NOMO-1 treated with DMSO at 0.1 percent for 48 hours (cell line): ENCODE results near the gene TBK1.

ENCODE experiments used
- DNase-seq: peaks from one replicate; lab custom pipeline; 2025; ENCODE audit not compliant: unreplicated experiment; lab: John Stamatoyannopoulos, UW

The TBK1 gene

GRCh38 chr12:64451687-64452558 lies at the start of gene TBK1:
TSS of gene TBK1 (plus strand) at chr12:64452120. CDS start at chr12:64455871, 3,751 bp downstream.
- DNase-seq = peak; percentile 64

- no peak for DNase-seq
These were observed 49.7 kb upstream of the TBK1 start for GRCh38 chr12:64402181-64402580.

DNA sequence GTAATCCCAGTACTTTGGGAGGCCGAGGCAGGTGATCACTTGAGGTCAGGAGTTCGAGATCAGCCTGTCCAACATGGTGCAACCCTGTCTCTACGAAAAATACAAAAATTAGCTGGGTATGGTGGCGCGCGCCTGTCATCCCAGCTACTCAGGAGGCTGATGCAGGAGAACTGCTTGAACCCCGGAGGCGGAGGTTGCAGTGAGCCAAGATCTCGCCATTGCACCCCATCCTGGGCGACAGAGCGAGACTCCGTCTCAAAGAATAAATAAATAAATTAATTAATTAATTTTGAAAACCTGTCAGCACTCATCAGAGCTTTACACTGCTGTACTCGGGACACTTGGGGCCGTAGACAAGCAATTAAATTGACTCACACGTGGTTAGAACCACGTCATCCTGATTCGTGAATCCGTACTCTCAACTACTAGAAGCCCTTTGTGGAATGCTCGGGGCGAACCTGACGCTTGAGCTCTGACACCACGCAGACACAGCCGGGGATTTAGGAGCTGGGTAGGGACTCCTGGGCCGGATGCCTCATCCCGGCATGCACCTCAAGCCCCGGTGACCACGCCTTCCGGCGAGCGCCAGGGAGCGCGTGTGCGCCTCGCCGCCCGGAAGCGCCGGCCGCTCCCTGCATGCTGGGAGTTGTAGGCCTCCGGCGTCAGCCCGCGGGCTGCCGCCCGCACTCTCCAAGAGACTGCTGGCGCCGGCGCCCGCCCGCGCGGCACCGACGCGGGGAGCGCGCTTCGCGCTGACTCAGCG lies 48.0 kb upstream of the TBK1 start, which contains the start of gene XPOT:
Gene XPOT (plus strand): TSS at position 686 of the 763 bp plus-strand sequence. CDS start 5,644 bp downstream, outside the sequence.
- peak; percentile 91 for DNase-seq

DNA sequence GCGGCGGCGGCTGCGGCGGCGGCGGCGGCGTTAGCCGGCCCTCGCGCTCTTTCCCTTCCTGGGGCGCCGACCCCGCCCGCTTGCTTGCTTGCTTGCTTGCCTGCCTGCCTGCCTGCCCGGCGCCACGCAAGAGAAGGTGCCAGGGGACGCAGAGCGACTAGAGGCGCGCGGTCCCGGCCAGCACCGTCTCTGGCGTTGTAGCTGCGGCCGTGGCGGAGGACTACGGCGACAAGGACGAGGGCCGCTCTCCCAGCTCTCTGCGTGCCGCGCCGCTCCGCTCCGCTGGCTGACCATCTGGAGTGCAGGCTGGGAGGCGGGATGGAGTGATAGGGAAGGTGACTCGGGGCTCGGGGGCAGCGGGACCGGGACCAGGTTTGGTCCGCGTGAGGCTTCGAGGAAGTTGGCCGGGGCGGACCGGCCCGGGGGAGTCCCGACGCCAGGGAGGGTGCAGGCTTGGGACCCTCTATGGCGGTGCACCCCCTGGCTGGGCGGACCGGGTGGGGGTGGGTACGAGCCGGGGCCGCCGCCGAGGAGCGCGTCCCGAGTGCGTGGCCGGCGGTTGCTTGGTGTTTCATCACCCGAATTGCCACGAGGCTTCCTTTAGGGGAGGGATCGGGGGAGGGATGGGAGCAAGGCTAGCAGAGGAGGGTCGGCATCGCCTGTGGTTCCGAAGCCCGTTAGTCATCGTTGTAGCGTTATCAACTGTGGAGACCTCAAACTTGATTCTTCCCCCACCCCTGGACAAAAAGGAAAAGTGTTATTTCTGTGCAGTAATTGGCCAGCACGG lies 47.3 kb upstream of the TBK1 start:
- DNase-seq = peak; percentile 28

DNA sequence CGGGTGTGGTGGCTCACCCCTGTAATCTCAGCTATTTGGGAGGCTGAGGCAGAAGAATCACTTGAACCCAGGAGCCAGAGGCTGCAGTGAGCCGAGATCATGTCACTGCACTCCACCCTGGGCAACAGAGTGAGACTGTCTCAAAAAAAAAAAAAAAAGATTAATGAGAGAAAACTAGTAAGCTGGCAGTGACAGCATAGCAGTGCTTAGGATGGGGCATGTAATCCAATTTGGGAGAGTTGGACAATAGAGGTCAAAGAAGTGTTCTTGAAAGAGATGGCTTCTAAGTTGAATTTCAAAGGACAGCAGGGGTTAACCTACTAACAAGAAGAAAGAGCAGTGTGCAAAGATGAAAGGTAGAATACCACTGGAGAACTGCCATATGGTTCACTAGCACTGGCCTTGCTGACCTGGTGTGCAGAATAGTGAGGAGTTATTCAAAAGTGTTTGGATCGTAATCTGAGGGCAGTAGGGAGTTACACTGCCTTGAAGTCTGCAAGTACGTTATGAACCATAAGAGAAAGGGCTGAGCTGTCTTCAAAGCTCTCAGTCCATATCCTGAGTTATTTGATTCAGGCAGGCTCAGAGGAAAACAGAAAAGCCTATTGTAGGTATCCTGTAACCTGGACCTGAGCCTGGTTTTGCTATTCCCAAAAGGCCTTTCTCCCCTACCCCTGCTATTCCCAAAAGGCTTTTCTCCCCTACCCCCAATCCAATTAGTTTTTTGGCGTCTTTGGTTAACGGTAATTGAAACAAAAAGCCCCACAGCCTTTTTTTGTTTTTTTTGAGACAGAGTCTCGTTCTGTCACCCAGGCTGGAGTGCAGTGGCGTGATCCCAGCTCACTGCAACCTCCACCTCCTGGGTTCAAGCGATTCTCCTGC lies 44.3 kb upstream of the TBK1 start:
- no peak for DNase-seq

DNA sequence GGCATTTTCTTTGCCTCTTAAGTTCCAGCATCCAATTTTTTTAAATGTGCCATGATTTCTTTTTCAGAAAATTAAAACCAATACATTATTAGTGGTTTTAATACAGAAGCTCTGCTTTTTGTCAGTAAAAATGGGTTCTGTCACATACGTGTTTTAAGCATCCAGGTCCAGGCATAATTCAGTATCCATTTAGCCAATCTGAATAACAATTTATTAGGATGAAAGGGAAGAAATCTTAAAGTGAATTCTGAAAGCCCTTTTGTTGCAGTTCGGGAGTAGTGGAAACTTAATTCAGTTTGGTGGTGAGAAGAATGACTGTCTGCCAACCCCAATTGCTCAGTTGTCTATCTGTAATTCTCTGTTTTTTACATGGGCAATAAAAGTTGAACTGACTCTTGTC lies 40.5 kb upstream of the TBK1 start:
- DNase-seq = no peak

DNA sequence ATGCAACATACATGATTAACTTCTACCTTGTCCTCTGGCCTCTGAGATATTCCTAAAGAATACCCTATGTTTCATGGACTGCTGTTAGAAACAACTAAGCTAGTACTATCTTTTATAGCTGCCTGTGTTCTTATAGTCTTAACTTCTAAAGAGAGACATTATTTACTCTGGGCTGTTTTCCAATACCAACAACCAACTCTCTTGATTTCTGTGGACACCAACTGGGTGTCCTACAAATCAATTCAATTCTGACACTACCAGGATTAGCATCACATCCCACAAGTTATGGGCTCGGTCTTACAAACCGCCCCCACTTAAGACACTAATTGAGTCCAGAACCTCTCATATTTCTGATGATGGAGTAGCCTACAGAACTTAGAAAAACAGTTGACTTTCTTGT lies 39.5 kb upstream of the TBK1 start:
- DNase-seq = no peak

- DNase-seq = no peak
These were observed 38.0 kb upstream of the TBK1 start for GRCh38 chr12:64413884-64414283.

DNA sequence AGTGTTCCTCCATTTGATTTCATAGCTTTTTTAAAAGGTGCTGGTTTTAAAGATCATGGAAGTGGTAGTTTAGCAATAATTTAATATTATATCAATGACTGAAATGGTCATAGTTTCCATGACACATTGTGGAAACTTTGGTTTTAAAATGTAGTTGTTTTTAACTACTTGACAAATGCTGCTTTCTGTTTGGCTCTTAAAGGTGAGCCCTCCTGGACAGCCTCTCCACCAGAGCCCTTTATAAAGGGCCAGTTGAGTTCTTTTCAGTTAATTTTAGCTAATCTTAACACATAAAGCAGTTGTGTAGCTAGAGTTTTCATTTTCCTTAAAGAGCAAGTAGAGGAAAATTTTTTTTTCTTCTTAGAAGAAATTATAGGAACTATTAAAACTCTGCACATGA lies 33.7 kb upstream of the TBK1 start:
- DNase-seq = no peak

GRCh38 chr12:64419696-64420095 lies 32.2 kb upstream of the TBK1 start:
- no peak for DNase-seq

GRCh38 chr12:64427988-64428387 lies 23.9 kb upstream of the TBK1 start:
- DNase-seq = no peak

DNA sequence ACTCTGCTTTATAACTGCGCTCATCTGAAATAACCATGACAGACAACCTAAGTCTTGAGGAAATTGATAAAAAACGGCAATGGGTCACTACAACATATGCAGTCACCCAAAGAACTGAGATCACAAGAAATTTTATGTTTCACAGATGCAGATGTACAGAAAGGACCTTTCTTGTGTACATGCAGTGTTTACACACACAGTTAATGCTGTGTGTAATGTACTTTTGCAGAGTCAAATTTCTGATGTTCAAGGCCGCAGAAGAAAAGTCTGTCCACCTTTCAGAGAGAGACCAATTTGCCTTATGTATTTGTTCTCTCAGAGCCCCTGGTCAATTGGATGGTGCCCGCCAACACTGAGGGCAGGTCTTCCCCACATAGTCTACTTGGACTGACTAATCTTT lies 23.0 kb upstream of the TBK1 start:
- DNase-seq = no peak

- DNase-seq = no peak
These were observed 21.0 kb upstream of the TBK1 start for GRCh38 chr12:64430886-64431285.

DNA sequence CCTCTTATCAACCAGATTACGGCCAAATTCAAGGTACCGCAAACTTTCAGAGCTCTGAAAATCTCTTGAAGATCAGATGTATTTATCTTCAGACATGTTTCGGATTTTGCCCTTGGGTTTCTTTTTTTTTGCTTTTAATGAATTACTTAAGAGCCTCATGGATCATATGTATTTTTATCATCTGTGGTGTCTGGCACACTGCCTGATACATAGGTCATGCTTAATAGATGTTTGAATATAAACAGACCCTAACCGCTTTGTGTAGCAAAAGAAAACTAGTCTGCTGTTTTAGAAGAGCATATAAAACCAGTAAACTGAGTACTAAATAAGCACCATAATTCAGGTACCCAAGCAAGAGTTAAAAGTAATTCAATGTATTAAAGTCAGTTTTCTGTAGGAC lies 20.1 kb upstream of the TBK1 start:
- DNase-seq = no peak

DNA sequence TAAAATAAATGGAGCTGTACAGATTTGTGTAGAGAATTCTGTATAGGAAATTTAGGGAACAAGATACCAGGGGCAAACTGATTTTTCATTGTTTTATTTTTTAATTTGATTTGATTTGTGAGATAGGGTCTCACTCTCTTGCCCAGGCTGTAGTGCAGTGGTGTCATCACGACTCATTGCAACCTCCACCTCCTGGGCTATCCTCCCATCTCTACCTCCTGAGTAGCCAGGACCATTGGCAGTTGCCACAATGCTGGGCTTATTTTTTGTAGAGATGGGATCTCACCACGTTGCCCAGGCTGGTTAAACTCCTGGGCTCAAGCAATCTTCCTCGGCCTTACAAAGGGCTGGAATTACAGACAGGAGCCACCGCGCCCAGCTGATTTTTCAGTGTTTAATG lies 18.0 kb upstream of the TBK1 start:
- no peak for DNase-seq

DNA sequence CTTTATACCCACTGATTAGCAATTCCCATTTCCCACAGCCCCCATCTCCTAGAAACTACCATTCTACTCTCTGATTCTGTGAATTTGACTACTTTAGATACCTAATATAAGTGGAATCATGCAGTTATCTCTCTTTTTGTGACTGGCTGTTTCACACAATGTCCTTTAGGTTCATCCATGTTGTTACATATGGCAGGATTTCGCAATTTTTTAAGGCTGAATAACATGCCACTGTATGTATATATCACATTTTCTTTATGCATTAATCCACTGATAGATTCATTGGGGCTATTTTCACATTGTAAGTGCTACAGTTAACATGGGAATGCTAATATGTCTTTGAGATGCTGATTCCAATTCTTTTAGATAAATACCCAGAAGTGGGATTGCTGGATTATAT lies 11.8 kb upstream of the TBK1 start:
- DNase-seq = no peak

DNA sequence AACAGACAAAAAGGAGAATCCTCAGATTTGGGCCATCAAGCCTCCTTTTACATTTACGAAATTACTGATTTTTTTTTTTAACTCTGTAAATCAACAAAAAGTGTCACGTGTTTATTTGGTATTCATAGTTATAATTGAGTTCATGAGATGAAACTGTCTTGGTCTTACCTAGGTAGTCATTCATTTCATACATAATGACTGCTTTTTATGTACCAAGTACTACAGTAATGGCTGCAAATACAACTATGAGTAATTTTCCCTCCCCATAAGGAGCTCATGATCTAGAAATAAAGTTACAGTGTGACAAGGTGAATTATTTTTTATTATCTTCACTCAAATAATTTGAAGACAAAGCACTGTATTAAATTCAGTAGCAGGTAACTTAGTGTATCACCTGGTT lies 6.4 kb upstream of the TBK1 start:
- no peak for DNase-seq

GRCh38 chr12:64446295-64446694 lies 5.6 kb upstream of the TBK1 start:
- DNase-seq = no peak

DNA sequence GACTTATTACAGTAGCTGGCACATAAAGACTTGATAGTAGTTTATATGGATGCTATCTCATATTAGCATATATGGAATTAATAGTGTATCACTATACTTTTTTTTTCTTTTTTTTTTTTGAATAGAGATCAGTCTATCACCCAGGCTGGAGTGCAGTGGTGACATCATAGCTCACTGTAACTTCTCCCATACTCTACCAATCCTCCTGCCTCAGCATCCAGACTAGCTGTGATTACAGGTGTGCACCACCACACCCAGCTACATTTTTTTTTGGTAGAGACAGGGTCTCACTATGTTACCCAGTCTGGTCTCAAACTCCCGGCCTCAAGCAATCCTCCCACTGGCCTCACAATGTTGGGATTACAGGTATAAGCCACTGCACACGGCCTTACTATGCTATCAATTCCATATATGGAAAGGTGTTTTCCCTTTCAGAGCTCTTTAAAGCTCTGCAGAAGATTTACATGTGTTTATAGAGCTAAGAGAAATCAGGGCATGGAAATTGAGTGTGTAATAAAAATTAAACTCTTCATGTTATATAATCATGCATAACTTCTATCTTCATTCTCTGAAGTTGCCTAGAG lies 1.8 kb upstream of the TBK1 start:
- no peak for DNase-seq
